Epithelial cell of esophagus (primary cell): ENCODE measurements around the gene ENTPD1.

Experiments
- DNase-seq: peaks from one replicate; pipeline ENCODE4 v3.0.0; 2010; ENCODE audit warnings: low read depth
- H3K4me3 ChIP-seq: 2 replicates; pipeline ENCODE4 v1.5.1; 2011; ENCODE audit warnings: mild to moderate bottlenecking, low read length, control low read depth
- CTCF ChIP-seq: IDR thresholded peaks from 2 replicates; pipeline ENCODE4 v1.5.1; 2011; ENCODE audit warnings: low read depth, mild to moderate bottlenecking, low read length, control low read depth, inconsistent platforms; ENCODE audit not compliant: insufficient read depth; ENCODE audit errors: missing control alignments

ENTPD1 gene

GRCh38 chr10:95836610-95837355 lies 80.8 kb downstream of the ENTPD1 start:
- H3K4me3 ChIP-seq, result no peak overlapping the region
- no peak for DNase-seq
- no peak for TF ChIP-seq CTCF

GRCh38 chr10:95837356-95837776 lies 81.4 kb downstream of the ENTPD1 start:
- no peak overlapping the region for H3K4me3 ChIP-seq
- no peak for DNase-seq
- no peak for TF ChIP-seq CTCF

- TF ChIP-seq CTCF, result no peak
- DNase-seq, result no peak
- no peak overlapping the region for H3K4me3 ChIP-seq
These were observed 81.8 kb downstream of the ENTPD1 start for GRCh38 chr10:95837783-95838182.

GRCh38 chr10:95840121-95840520 lies 84.2 kb downstream of the ENTPD1 start:
- TF ChIP-seq CTCF, result no peak
- no peak overlapping the region for H3K4me3 ChIP-seq
- peak; percentile 5 for DNase-seq

GRCh38 chr10:95840681-95841080 lies 84.7 kb downstream of the ENTPD1 start:
- no peak for TF ChIP-seq CTCF
- DNase-seq, result no peak
- H3K4me3 ChIP-seq, result no peak overlapping the region

GRCh38 chr10:95841661-95842498 lies 85.9 kb downstream of the ENTPD1 start:
- DNase-seq, result peak; percentile 68
- H3K4me3 ChIP-seq, result no peak overlapping the region
- peak; percentile 53 for TF ChIP-seq CTCF

- no peak overlapping the region for H3K4me3 ChIP-seq
- no peak for DNase-seq
- no peak for TF ChIP-seq CTCF
These were observed 89.4 kb downstream of the ENTPD1 start for GRCh38 chr10:95845411-95845810.
